Measurements from ENCODE around the gene ICAM2.
"Not testable (repeated sequence)": the region's sequence is repeated elsewhere in the genome, so short reads cannot be mapped to it uniquely, and the experiment has no call there.

Gene ICAM2

DNA sequence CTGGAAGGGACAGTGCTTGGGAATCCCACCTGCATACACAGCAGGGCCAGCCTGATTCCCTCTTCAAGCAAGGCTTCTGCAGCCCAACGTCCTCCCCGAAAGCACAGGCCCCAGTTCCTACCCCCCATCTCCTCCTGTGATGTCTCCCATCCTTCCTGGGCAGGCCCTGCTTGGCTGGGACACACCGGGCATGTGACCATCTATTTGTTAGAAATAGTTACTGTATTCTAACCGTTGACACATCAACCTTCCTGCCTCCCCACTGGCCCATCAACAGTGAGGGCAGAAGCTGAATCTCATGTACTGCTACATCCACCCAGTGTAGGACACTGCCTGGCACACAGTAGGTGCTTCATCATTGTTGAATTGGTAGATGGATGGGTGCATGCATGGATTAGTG is 11.6 kb downstream of the ICAM2 start:
- no peak for DNase-seq

DNA sequence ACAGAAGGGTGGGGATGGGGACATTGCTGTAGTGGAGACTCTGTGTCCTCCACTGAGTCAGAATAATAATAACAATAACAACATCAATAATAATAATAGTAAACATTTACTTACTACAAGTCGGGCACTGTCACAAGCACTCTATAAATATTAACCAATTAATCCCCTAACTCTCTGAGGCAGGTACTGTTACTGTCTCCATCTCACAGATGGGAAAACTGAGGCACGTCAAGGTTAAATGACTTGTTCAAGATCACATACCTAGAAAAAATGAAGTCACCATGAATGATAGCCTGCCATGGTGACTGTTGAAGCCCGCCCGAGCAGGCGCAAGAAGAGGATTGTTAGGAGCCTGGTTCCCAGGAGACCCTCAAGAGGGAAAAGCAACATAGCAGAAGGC is 12.1 kb downstream of the ICAM2 start:
- no peak for DNase-seq

DNA sequence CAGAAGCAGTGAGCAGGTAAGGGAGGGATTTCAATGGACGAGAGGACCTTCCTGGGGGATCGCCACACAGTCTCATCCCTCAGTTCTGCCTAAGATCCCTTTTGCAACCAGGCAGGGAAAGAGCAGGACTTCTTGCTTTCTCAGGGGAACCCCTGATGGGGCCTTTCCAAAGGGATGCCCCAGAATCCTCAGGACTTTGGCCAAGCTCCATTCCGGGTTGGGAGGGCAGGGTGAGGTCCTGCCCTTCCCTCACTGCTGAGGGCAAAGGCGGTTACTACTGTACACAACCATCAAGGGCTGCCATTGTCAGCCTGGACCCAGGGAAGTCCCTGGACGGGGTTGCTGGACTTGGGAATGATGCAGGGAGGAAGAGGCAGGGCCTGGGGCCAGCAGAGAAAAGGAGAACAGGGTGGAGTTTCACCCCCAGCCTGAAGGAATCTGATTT is 12.6 kb downstream of the ICAM2 start:
- DNase-seq: no peak

DNA sequence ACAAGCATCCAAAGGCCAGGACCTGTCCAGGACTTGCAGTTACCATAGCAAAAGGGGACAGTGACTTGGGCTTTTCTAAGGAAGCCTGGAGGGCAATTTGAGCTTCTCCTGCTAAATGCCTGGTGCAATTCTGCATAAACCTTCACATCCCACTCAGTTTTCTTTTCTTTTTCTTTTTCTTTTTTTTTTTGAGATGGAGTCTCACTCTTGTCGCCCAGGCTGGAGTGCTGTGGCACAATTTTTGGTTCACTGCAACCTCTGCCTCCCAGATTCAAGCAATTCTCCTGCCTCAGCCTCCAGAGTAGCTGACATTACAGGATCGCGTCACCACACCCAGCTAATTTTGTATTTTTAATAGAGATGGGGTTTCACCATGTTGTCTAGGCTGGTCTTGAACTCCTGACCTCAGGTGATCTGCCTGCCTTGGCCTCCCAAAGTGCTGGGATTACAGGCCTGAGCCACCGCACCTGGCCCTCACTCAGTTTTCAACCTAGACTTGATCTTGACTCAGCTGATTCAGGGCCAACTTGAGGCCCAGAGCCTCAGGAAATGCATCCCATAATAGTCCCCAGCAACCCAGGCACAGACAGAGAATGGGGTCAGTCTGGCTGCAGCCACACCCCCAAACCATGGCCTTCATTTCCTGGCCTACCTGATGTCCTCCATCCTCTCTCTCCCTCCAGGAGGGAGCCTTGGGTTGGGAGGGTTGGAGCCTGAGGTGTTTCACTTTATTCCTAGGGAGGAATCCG is 13.2 kb downstream of the ICAM2 start:
- DNase-seq: not testable (repeated sequence)

DNA sequence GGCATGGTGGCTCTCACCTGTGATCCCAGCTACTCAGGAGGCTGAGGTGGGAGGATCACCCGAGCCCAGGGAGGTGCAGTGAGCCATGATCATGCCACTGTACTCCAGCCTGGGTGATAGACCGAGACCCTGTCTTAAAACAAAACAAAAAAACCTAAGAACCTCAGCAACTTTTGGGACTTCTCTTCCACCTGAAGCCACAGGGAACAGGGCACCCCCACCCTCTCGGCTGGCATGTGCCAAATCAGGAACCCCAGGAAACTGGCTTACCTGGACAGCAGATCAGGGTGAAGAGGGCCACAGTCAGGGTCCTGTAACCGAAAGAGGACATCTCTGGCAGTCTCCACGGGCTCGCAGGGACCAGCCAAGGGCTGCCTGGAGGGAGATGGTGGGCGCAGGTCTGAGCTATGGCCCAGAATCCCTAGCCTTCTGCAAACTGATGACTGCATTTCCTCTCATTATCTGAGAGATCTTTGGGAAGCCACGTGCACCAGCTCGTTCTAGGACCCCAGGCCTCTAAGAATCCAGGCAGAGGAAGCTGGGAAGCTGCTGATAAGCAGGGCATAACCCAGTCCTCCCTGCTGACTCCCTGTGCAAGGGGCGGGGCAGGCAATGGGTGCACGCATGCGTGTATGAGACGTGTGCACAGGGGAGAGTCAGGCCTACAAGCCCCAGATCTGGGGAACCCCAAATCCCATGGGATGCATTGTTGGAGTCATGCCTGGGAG is 13.9 kb downstream of the ICAM2 start:
- DNase-seq: no peak

DNA sequence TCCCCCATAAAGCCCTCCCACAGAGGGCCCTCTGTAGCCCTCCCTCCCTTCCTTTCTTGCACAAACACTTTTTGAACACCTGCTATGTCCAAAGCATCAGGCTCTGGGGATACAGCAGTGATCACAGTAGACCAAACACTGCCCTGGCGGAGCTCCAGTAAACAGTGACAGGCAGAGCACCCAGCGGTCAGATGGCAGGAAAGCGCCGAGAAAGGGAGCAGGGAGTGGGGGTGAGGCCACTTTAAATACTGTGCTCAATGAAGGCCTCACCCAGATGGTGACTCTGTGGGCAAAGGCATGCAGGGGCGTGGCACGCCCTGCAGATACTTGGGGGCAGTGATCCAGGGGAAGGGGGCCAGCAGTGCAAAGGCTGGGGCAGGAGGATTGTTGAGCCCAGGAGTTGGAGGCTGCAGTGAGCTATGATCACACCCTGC is 14.7 kb downstream of the ICAM2 start:
- no peak for DNase-seq

DNA sequence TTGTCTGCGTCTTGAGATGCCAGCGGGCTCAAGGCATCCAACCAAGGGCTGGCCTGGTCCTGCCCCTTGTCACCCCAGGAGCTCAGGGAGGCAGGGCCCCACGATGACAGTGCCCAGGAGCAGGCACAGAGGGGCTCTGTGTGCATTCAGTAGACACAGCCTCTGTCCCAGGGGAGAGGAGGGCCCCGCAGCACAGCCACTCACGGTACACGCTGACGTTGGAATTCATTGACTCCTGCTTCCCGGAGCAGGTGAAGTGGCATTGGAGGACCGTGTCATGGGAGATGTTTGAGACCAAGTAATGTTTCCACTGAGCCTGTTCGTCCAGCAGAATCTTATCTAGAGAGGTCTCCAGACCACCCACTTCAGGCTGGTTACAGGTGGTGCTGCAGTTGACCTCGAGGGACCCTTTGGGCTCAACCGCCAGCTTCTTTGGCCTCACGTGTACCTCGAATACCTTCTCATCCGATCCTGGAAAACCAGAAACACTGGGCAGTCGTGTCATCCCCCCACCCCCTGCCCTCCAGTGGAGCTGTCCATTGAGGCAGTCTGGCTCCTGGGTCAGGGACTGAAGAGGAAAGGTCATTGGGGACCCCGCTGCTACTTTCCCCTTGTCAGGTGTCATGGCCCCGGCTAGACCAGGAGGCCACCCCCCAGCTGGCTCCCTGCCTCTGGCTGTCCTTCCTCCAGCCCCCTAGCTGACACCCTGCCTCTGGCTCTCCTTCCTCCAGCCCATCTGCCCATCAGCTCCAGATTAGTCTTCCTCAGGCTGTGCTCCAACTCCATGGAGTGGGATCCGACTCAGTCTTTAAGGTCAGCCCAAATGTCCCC is 15.3 kb downstream of the ICAM2 start:
- DNase-seq: no peak

DNA sequence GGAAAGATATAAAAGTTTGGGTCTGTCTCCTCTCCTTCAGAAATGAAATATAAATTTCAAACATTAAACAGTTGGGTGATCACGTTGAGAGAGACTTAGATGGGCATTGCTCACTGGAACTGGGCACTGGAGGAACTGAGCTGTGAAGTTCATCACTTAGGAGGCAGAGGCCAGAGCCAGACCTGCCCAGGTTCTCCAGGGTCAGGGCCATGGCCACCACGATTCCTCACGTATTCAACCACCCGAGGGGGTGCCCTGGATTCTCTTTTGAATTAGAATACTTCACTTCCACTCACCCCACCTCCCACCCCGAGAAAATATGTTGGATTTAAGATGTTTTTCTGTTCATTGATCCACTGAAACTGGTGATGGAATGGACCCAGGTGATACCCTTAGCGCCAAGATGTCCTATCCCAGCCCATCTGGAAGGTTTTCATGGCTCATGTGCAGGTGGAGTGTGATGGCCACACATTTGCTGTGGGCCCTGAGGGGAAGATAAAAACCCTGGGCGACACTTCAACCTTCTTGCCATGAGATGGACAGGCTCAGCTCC is 16.1 kb downstream of the ICAM2 start:
- DNase-seq: no peak

DNA sequence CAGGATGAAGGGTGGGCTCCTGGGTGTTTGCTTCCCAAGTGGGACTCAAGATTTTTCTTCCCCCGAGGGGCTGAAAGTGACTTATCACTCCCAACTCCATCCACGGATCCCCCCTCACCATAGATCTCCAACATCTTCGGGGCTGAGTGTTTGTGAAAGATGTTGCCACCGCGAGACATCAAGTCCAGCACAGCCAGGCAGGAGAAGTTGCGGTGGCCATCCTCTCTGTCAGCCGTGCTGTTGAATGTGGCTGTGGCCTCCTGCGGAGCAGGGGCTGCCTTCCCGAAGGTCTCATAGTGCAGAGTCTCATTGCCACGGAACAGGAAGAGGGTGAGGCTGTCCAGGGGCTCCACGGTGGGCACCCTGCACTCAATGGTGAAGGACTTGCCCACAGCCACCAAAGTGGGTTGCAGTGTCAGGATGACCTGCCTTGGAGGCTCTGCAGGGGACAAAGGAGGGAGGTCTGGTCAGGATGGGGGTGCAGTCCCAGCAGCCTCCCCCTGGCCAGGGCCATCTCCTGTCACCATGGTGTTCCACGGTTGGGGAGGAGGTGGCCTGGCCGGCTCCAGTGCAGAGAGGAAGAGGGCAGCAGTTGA is 16.8 kb downstream of the ICAM2 start:
- DNase-seq: peak in 1 of 2 donors; percentile 9

DNA sequence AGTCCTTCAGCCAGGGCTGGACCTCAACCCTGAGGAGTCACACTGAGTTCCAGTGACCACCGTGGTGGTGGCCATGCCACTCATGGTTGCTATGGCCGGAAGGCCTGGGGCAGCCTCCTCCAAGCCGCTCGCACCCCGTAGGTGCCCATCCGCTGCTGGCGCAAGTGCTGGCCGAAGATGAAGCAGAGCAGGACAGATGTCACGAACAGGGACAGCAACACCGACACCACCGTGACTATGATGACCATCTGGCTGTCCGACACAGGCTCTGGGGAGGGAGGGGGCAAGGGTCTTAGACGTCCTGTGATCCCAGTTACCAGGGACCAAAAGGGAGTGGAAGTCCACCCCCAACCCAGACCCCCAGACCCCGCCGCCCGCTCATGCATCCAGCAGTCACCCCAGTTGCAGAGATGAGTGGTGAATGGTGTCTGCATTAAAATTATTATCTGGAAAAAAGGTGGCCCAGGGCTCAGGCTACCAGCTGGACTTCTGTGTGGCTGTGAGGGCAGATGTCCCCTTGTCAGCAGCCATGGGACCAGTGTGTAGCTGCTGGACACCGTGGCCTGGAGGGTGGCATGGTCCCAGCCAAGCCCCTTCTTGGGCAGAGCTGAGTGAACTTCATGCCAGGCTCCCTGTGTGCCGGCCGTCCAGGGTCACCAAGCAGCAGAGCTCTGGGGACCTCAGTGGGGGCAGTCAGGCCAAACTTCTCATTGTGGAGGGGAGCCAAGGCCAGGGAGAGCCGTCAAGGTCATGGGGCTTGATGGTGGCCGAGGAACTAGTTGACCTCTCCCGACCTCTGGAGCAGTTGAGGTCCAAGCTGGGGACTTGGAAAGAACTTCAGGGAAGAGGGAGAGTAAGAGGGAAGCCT is 17.5 kb downstream of the ICAM2 start:
- peak in 1 of 2 donors; percentile 10 for DNase-seq

DNA sequence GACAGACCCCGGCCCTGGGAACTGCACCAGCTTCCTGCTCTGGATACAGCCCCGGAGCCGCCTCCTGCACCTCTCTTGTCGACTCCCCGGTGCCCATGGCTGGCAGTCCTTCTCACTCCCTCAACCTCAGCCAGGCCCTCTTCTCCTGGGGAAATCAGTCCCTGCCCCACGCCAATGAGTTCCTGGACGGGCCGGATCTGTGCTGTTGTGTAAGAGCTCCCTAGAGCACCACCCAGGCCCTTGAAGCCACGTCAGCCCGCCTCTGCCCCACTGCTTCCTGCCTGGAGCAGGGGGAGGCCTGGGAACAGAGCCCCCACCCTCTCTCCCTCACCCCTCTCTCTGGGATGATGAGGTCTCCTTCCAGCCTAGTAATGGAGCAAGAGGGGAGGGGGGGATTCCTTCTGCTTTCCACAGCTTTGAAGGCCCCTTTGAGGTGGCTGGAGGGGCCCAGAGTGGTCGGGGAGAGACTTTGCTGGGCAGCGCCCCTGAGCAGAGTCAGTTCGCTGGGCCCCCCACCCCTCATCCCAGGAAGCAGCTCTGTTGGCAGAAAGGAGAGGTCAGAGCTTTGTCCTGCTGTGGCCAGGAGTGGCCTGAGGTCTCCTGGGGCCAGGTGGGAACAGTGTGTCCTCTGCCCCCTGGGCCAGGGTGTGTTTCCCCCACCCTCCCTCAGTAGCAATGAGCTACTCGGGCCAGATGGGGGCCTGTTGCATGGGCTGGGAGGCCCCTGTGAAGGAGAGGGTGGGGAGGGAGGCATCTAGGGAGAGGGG is 18.5 kb downstream of the ICAM2 start:
- peak in 1 of 2 donors; percentile 36 for DNase-seq

DNA sequence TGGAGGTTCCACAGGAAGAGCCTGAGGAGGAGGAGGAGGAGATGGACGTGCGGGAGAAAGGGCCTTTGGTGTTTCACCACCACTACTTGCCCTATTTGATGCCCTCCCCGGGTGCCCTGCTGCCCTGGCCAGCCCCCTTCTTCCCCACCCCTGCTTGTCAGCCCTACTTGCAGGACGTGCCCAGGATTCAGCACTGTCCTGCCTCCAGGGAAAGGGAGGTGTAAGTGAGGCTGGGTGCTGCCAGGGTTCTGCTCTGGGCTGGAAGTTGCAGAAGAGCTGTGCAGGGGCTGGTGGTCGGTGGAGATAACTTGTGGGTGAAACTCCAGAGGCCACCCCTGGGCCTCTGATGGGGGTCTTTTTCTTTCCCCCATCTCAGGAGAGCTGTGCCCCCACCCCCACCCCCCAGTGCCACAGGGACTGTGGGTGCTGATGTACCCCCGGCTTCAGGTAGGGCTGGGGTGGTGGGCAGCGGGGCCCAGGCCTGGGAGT is 19.3 kb downstream of the ICAM2 start:
- peak in 1 of 2 donors; percentile 8 for DNase-seq

DNA sequence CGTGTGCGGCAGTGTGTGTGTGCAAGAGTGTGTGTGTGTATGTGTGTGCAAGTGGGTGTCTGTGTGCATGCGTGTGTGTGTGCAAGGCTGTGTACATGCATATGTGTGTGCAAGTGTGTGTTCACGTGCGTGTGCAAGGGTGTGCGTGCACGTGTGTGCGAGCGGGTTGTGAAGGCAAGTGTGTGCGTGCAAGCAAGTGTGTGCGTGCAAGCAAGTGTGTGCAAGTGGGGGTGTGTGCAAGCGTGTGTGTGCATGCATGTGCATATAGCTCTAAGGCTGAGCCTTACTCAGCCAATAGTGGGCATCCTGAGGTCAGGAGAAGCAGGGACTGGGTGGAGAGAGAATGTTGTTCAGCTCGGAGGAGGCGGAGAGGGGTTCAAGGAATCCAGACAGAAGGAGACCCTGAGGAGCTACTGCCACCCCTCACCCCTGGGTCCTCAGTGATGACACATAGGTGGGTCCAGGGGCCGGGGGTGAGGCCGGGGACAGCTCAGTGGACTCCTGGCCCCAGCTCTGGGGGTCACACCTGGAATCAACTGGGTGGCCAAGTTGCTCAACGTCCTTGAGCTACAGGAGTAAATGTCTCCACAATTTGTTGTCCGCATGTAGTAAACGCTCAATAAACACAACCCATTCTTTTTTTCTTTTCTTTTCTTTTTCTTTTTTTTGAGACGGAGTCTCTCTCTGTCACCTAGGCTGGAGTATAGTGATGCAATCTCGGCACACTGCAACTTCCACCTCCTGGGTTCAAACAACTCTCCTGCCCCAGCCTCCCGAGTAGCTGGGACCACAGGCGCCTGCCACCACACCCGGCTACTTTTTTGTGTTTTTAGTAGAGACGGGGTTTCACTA is 20.5 kb downstream of the ICAM2 start:
- DNase-seq: peak in 1 of 2 donors; percentile 11

DNA sequence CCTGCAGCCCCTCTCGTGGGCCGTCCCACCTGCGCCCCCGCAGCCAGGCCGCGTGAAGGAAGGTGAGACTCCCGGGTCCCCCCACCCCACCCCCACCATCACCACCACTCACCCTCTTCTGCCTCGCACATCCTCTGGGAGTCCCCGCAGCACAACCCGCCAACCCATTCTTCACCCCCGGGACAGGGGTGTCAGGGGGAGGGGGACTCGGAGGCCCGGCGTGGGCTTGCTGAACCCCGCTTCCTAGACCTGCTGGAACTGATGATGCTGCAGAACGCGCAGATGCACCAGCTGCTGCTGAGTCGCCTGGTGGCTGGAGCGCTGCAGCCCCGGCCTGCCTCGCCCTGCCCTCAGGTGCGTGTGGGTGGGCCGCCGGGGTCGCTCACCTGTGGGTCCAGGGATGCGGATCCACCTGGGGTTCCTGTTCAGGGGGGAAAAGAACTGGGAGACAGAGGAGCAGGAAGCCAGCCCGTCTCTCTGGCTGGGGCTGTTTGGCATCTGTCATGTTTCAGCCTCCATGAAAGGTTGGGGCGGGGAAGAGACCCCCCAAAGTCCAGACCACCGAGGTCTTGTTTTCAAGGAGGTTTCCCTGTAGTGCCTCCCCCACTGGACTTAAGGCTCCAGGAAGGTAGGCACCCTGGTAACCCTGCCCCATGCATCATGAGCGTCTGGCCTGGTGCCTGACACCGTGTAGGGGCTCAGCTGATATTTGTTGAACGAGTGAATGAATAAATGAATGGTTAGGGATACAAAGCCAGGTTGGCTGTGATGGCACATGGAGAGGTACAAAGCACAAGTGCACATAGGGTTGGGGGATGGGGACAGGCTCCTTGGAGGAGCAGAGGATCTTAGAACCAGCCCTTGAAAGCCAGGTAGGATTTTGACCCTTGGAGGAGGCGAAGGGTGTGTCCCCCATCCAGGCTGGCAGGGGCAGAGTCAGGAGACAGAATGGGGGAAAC is 21.4 kb downstream of the ICAM2 start:
- DNase-seq: peak; percentile 25 to 45

DNA sequence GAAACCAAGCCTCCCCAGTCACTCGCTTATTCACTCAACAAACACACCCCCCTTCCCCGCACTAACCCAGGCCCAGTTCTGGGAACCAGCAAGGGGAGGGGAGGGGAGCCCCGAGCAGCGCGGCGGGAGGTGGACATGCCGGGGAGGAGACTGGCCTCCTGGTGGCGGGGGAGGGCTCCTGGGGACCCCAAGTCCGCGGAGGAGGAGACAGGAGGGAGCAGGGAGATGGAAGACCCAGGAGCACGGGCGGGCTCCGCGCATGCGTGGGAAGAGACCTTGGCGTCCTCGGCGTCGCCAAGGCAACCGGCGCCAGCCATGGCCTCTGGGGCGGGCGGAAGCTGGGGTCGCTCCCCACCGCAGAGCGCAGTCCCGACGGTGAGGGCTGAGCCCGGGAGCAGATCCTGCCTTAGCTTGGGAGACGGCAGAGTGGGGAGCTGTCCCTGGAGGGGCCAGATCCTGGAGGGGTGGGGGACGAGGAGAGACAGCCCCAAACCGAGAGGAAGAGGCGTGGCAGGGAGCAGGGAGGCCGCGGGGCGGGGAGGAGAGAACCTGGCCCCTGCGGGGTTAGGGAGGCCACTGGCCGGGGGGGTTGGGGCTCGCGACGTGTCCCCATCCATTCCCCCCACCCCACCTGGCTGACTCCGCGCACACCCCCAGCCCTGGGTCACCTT is 22.2 kb downstream of the ICAM2 start, which contains the start of gene PRR29:
PRR29 (plus strand) TSS at position 302 of the 671 bp plus-strand sequence; CDS start at position 316, 14 bp downstream.
- DNase-seq: peak; percentile 77 to 78

DNA sequence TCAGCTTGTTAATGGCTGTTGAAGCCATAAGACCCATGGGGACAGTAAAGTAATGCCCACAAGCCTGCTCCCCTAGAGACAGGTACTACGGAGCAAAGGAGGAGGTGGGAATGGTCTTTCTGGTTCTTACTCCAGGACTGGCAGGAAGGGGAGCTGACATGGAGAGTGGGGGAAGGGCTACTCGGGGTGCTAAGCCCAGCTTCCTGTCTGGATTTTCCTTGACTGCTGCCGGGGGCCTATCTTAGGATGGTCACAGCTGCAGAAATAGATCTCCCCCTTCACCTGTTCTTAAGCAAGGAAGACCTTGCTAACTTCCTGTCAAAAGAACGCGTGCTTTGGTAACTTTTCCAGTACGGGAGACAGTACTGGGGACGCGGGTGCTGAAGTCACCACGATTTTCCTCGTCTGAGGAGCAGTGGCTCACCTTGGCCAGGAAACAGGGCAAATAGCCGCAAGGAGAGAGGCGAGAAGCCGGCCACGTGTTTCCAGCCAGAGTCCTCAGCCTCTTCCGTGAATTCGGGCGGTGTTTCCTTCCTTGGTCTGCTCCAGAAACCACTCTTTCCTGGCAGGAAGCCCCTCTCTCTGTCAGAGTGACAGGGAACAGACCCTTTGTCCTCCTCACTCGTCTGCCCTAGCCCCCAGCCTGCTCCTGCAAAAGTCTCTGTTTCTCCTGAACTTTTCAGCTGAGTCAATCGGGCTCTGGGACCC is 22.9 kb downstream of the ICAM2 start:
- peak in 1 of 2 donors; percentile 11 for DNase-seq

All from CD4-positive, alpha-beta T cell treated with Interleukin-4 for 1 hour (primary cell).